Endothelial cell of umbilical vein (primary cell): ENCODE data around the gene PLA2G4E.

ENCODE experiments used
- CTCF ChIP-seq, 2 donors: IDR thresholded peaks; 1 replicate in 1 of 2; 2 replicates in 1 of 2; pipeline ENCODE4 v1.5.1; 2011; ENCODE audit warnings: low read length in 2 of 2, mild to moderate bottlenecking in 2 of 2, moderate library complexity in 2 of 2, control low read depth in 1 of 2, inconsistent platforms in 1 of 2, low read depth in 1 of 2; ENCODE audit not compliant: insufficient read depth in 1 of 2; ENCODE audit errors: extremely low read depth in 1 of 2
- EZH2 ChIP-seq: IDR thresholded peaks from 2 replicates; pipeline ENCODE4 v1.6.1; 2012; ENCODE audit warnings: borderline replicate concordance, low read depth, mild to moderate bottlenecking, moderate library complexity, low read length, inconsistent platforms; ENCODE audit not compliant: severe bottlenecking
- POLR2A ChIP-seq: IDR thresholded peaks from 2 replicates; pipeline ENCODE4 v1.6.1; 2012; ENCODE audit warnings: low read depth, mild to moderate bottlenecking, control low read depth, low read length
- POLR2AphosphoS5 ChIP-seq: IDR thresholded peaks from 2 replicates; pipeline ENCODE4 v1.6.1; 2012; ENCODE audit warnings: low read depth, mild to moderate bottlenecking, control low read depth, low read length, moderate library complexity; ENCODE audit not compliant: insufficient read depth

GRCh38 chr15:42070279-42070975 is 49.6 kb upstream of the PLA2G4E start:
- TF ChIP-seq POLR2A = no peak
- no peak for TF ChIP-seq POLR2AphosphoS5
- TF ChIP-seq CTCF (IDR thresholded peaks at IDR 0.05; ENCODE audit: extremely low read depth in 1 of 2, insufficient read depth in 1 of 2, low read depth in 1 of 2, low read length in 2 of 2) = no peak
- TF ChIP-seq EZH2 = no peak
